Hematopoietic multipotent progenitor cell (in vitro differentiated cells): ENCODE results near the gene ALAS1. TPM values are rescaled to one million over a fixed set of nuclear protein-coding genes. Genes with fewer than 3 reads are reported as not detected.

Experiments
- DNase-seq, 3 donors: peaks; one replicate each; pipeline ENCODE4 v3.0.0-alpha.2; 2011 to 2015; ENCODE audit warnings: low read depth in 2 of 3, low spot score in 2 of 3
- total RNA-seq: library from RNA; depleted of rRNA; stranded (reverse); fragments of >200 nt; gene quantifications from one replicate; pipeline ENCODE4 v1.2.3, GENCODE V29; 2012

Gene ALAS1
- total RNA-seq, 1 donor = 25.6 TPM

DNA sequence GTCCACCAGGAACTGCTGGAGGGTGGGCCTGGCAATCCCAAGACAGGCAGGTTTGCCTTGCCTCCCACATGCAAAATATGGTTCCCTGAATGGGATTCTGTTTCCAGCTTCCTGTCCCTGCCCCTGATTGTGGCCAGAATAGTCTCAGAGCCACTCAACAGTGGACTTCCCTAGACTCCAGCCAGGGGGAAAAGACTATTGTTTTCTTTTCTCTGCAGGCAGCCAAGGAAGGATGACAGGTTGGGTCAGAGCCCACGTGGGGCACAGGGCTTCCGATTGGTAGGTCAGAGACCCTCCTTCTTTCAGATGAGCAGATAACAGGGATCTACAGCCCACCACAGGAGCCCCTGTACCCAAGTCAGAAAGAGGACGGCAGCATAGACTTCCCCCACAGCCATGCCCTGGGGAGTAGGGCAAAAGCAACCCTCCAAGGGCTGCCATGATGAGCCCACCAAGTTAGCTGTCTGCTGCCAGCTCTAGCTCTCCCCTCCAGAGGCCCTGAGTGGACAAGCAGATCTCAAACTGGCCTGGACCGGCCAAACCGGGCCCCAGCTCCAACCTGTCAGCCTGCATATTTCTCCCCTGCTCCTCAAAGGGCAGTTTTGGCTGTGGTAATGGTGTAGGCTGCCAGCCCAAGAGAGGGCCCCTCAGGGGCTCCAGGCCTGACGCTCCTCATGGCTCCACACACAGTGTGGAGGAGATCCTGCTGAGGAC is 21.1 kb downstream of the ALAS1 start:
- no peak for DNase-seq

GRCh38 chr3:52220380-52221026 is 22.5 kb downstream of the ALAS1 start:
- DNase-seq = peak; percentile 77 to 86 (median 79)

DNA sequence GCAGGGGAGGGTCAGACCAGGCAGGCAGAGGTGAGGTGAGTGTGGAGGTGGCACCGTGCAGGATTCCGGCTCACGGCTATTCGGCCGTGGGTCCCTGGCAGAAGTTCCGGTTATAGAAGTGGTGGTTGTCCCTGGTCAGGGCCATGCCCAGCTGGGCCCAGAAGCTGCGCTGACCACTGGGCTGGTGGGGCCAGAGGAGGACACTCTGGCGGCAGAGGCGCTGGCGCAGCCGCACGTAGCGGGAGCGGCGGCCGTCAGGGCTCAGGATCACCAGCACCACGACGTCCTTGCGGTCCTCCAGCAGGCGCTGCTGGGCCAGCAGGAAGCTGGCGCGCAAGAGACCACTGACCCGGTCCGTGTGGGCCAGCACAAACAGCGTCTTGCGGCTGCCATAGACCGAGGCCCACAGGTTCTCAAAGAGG is 23.2 kb downstream of the ALAS1 start:
- DNase-seq = no peak

DNA sequence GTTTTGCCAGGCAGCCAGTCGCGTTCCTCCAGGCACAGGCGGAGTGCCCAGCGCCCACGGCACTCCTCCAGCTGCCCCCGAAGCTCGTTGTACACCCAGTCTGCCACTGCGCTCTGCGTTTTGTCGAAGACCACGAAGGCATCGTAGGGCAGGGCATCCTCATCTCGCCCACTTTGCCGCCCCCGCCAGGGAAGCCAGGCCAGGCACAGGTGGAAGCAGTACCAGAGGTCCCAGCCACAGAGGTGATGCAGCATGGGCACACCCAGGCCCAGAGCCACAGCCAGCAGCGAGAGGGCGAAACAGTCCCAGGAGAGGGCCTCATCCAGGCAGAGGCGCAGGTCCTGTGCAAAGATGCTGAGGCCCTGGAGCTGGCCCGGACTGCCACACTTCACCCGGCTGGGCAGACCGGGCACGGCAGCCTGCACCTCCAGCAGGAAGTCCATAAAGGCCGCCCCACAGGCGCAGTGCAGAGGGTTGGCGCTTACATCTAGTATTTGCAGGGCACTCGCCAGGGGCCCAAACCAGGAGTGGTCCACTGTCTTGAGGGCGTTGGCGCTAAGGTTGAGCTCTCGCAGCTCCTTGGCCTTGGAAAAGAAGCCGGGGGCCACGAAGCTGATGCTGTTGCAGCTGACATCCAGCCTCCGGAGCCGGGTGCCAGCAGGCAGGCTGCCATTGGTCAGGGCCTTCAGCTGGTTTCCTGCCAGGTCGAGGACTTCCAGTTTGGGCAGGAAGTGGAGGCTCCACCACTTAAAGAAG is 23.8 kb downstream of the ALAS1 start:
- no peak for DNase-seq

- no peak for DNase-seq
Measured at GRCh38 chr3:52222319-52223221, 24.6 kb downstream of the ALAS1 start.

GRCh38 chr3:52223449-52224408 is 25.8 kb downstream of the ALAS1 start:
- no peak for DNase-seq

DNA sequence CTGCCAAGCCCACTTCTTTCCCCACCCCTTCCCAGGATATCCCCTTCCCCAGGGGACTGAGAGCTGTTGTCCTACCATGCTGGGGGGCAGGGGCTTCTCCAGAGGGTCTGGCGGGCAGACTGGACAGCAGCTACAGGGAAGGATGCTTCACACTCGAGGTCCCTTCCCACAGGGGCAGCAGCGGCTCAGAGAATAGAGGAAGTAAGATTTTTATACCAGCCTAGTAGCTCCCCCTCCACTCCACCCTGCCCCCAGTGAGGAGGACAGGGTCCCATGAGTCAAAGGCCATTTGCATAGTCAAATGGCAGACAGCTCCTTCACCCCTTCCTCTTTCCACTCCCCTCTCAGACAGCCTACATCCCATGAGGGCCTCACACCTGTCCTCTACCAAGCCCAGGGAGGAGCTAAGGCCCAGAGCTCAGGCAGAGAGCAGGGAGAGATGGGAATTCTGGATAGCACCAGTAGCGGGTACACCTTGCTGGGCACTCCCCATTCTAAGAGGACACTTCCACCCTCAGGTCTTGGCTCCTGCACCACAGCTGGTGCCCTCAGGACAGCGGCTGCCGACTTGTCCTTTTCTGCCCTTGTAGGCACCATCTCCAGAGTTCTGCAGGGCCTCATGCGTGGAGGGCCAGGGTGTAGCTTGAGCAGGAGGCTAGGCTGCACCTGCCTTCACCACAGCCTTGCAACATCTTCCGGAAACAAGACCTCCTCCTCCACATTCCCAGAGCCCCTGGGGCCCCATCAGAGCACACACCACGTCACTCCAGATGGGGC is 27.7 kb downstream of the ALAS1 start, which contains the start of gene TLR9:
TSS of gene TLR9 (minus strand) at position 194 of the 777 bp plus-strand sequence. CDS start at position 78, 116 bp downstream.
- DNase-seq = peak in 2 of 3 donors; percentile 84 to 92

DNA sequence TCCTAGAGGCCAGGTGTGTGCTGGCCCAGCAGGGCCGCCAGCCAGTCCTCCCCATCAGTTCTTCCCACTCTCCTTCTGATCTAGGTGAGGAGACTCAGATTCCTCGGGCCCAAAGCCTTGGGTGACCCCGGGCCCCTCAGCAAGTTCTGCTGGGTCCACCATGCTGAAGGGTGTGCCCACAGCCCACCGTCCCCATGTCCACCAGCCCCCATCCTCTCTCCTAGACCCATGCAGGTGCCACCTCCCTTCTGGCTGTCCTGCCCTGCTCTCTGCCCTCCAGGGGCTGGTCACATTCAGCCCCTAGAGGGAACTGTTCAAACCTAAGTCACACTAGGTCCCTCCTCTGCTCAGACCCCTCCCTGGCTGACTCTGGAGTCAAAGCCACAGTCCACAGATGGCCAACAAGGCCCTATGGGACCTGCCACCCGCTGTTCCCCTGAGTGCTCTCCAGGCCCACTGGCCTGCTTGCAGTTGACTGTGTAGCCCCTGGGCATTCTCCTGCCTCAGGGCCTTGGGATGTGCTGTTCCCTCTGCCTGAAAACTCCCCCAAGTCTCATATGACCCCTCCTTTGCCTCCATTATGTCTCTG is 28.4 kb downstream of the ALAS1 start:
- DNase-seq = no peak

- DNase-seq = no peak
Measured at GRCh38 chr3:52227117-52227516, 29.2 kb downstream of the ALAS1 start.

GRCh38 chr3:52227766-52228165 is 29.8 kb downstream of the ALAS1 start:
- DNase-seq = no peak

GRCh38 chr3:52228266-52228665 is 30.3 kb downstream of the ALAS1 start:
- DNase-seq = no peak

DNA sequence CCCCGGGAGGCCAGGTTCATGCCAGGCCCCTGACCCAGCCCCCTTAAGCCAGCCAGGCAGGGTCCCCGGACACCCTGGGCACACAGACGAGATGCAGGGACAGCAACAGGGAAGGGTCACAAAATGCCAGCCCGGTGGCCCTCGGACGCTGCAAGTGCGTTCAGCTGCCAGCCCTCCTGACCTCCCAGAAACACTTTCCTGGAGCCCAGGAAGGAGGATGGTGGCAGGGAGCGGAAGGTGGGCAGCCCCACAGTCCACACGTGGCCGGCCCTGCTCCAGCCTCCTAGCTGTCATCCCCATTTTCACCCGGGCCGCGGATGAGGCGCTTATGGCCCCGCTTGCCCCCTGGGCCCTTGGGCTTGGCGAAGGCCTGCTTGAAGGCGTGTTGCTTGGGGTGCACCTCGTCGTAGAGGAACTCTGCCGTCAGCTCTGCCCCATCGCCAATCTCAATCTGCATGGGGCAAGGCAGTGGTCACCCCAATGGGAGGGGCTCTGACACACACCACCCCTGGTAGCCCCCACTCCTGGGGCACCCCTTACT is 30.9 kb downstream of the ALAS1 start:
- DNase-seq = no peak

GRCh38 chr3:52229656-52230055 is 31.7 kb downstream of the ALAS1 start:
- no peak for DNase-seq

GRCh38 chr3:52230461-52230860 is 32.5 kb downstream of the ALAS1 start:
- no peak for DNase-seq

GRCh38 chr3:52230889-52231499 is 33.0 kb downstream of the ALAS1 start:
- no peak for DNase-seq

DNA sequence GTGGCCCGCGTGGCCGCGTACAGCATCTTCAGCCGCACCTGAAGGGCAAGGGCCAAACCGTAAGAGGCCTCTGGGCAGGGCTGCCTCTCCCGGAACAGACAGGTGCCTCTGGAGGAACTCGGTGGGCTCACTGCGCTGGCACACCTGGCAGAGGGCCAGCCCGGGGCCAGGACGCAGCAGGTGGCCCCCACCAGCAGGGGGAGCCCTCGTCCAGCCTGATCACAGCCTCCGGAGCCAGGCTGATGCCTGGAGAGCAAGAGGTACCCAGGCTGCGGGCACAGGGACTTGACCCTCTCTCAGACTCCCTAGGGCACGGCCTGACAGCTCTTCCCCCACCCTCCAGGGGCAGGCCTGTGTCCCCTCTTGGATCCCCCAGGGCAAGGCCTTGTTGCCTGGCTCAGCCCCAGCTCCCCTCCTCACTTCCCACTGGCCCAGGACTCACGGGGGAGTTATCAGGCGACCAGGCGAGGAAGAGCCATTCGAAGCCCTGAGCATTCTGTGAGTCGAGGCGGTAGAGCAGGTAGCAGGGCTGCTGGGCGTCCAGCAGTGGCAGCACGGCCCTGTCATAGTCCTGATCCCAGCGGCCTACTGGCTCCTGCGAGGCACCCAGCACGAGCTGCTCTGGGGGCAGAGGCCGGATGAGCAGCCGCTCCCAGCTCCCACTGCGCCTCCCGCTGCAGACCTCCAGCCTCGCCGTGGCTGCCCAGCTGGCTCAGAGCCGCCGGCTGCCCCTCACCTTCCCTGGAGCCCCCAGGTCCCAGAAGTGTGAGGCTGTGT is 33.7 kb downstream of the ALAS1 start:
- peak; percentile 81 to 88 (median 84) for DNase-seq
